ENCODE measurements around the gene CCNJL.

CCNJL gene

DNA sequence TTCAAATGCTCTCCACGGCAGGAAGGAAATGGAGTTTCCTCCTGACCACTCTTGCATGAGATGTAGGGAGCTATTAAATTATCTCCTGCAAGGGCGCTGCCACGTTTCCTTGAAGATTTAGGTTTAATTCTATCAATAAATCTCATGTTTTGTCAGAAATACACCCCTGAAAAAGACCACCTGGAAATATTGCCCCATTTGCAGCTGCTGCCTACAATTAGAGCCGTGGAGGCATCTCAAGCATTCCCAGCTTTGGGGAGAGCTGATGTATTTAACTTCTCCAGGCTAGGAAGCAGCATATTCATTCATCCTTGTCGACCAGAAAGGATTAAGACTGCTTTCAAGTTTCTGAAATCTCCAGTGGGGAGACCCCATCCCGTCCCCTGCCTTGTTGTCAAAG lies 40.5 kb downstream of the CCNJL start:
- no peak for DNase-seq (ENCODE audit: low spot score)
- TF ChIP-seq, protein P1, sequence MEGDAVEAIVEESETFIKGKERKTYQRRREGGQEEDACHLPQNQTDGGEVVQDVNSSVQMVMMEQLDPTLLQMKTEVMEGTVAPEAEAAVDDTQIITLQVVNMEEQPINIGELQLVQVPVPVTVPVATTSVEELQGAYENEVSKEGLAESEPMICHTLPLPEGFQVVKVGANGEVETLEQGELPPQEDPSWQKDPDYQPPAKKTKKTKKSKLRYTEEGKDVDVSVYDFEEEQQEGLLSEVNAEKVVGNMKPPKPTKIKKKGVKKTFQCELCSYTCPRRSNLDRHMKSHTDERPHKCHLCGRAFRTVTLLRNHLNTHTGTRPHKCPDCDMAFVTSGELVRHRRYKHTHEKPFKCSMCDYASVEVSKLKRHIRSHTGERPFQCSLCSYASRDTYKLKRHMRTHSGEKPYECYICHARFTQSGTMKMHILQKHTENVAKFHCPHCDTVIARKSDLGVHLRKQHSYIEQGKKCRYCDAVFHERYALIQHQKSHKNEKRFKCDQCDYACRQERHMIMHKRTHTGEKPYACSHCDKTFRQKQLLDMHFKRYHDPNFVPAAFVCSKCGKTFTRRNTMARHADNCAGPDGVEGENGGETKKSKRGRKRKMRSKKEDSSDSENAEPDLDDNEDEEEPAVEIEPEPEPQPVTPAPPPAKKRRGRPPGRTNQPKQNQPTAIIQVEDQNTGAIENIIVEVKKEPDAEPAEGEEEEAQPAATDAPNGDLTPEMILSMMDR (IDR thresholded peaks at IDR 0.05; ENCODE audit: extremely low read depth, missing control alignments), result no peak

DNA sequence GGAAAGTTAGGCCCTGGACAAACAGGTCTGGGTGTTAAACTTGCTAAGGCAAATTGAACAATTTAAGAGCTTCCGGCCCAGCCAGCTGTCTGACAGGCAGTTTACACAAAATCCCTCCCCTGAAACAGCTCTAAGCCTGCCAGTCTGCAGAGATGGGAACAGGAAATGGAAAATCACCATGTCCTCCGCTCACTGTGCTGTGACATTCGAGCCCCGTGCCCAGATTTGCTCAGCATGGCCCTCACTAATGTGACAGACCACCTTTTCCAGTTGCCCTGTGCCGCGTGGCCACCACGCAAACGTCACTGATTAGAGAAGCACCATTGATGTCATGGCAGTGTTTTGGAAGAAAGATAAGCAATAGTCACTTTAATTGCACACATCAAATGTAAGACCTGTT lies 41.0 kb downstream of the CCNJL start:
- DNase-seq (ENCODE audit: low spot score), result no peak
- TF ChIP-seq, protein P1 (IDR thresholded peaks at IDR 0.05; ENCODE audit: extremely low read depth, missing control alignments), result no peak

DNA sequence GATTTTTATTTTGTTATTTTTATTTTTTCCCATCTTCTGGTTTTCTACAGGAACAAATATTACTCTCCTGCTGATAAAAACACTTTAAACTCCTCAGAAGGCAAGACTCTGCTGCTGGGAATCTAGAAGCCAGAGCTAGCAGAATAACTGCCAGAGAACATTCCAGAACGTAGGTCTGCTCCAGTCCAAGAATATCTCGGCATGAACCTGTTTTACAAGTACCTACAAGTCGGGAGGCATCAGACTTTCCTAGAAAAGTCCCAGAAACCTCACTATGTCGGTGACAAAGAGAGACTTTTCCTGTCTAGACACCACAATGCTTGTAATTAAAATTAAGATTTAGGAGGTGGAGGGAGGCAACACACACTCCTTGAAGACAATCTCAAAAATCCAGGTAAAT lies 41.7 kb downstream of the CCNJL start:
- TF ChIP-seq, protein P1 (IDR thresholded peaks at IDR 0.05; ENCODE audit: extremely low read depth, missing control alignments), result no peak
- no peak for DNase-seq (ENCODE audit: low spot score)

DNA sequence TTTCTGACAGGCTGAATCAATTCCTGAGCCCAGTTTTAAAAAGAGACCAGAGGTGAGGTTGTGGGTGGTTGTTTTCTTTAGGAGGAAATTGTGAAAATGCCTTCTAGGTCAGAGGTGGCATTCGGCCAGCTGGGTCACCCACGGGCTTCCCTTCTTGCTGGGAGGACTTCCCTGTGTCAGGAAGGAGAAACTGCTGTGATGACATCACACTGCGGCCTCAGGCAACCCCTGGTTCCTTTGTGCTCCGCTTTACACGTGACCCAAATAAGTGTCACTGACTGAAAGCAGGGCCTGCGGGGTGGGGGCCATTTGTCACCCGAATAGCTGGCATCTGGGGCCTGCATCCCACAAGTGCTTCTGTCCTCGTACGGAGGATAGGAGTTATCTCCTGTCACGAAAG lies 43.3 kb downstream of the CCNJL start:
- TF ChIP-seq, protein P1 (IDR thresholded peaks at IDR 0.05; ENCODE audit: extremely low read depth, missing control alignments), result no peak
- no peak for DNase-seq (ENCODE audit: low spot score)

DNA sequence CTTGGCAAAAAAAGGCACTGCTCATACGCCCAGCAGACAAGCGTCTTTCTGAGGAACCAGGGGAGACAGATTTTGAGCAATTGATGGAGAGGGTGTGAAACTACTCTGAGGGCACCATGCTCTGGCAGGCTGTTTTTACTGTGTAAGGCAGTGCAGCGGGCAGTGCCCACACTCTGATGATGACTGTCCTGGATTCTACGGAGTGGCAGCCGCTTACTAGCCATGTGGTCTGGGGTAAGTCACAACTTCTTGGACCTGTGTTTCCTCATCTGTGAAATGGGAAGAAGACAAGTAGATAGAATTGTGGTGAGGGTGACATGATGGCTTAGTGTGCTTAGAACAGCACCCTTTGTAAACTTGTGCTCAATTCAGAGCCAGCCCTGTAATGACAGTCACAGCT lies 44.2 kb downstream of the CCNJL start:
- TF ChIP-seq, protein P1 (IDR thresholded peaks at IDR 0.05; ENCODE audit: extremely low read depth, missing control alignments), result no peak
- DNase-seq (ENCODE audit: low spot score), result no peak

DNA sequence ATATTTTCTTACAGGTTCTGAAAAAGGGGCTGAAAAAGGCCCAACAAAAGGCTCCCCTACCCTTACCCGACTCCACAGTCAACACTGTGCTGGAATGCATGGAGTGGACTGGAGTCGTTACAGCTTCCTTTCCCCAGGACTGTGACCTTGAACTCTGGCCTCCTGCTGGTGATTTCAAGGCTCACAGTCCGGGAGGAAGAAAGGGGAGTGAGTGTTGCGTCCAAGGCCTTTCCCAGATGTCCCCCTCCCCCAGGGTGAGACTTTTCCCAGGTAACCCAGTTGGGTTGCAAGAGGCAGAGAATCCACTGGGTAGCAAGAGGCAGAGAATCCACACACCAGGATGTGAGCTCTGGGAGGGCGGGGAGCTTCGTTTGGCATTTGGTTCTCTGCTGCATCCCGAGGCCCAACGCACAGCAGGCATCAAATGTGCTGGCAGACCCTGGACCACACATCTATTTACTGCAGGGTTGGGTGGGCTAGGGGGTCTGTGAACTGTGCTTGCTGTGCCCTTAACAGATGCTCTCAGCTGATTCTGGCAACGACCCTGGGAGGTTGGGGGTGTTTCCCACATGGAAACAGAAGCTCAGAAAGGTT lies 45.5 kb downstream of the CCNJL start:
- TF ChIP-seq, protein P1 (IDR thresholded peaks at IDR 0.05; ENCODE audit: extremely low read depth, missing control alignments), result no peak
- no peak for DNase-seq (ENCODE audit: low spot score)

DNA sequence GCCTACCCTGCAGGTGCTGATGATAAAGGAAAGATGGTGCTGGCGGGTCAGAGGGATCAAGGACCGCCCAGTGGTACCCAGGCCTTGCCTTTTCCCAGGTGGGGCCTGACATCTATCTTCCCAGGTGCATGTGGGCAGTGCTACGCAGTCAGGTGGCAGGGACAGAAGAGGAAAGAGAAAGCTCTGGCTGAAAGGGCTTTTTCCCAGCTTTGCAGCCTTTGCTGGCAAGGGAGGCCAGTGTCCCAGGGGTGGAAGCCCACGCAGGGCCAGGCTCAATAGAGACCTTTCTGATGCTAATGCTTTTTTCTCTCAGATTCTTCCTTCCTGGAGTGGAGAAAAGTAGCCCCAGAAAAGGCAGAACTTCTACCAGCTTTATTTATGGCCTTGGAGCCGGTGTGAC lies 46.3 kb downstream of the CCNJL start:
- DNase-seq (ENCODE audit: low spot score), result no peak
- TF ChIP-seq, protein P1 (IDR thresholded peaks at IDR 0.05; ENCODE audit: extremely low read depth, missing control alignments), result no peak
